ENCODE measurements around the gene TRMT11. TPM values are rescaled to one million over a fixed set of nuclear protein-coding genes. Genes with fewer than 3 reads are reported as not detected.
A peak's percentile ranks its signal among the peaks of the same experiment; 100 is the strongest.

The TRMT11 gene
- total and polyA plus RNA-seq, 2 donors from 2014 or later: 10.6 to 25.1 TPM

GRCh38 chr6:125951323-125951722 lies 35.0 kb upstream of the TRMT11 start:
- Histone ChIP-seq H3K4me3 (ENCODE audit: low read length in 3 of 3) (no peak overlapping the region), H3K4me1 (ENCODE audit: control insufficient read depth in 2 of 3, insufficient read depth in 2 of 3, low read depth in 1 of 3, low read length in 3 of 3) (peaks cover 0 to 4% (median 0%) of the 10 kb centered on the region in 3 donors), H3K36me3 (ENCODE audit: control insufficient read depth in 2 of 3, insufficient read depth in 3 of 3, low read length in 3 of 3) (no peaks in the 10 kb centered on the region), H3K27me3 (ENCODE audit: control insufficient read depth, insufficient read depth, low read length) (no peaks in the 10 kb centered on the region), H3K9ac (ENCODE audit: low read length in 3 of 3) (no peak overlapping the region), H3K27ac (ENCODE audit: low read depth in 2 of 2, low read length in 2 of 2) (no peak overlapping the region), H3K9me3 (ENCODE audit: control insufficient read depth in 2 of 3, insufficient read depth in 1 of 3, low read length in 3 of 3) (no peaks in the 10 kb centered on the region)
- intact Hi-C loops (cut with DNase I): no loop called here
- no peak for TF ChIP-seq CTCF (IDR thresholded peaks at IDR 0.05; ENCODE audit: borderline replicate concordance, extremely low read depth, insufficient read depth)
- DNase-seq (no peak), FAIRE-seq (no peak)

GRCh38 chr6:125952764-125953501 lies 33.4 kb upstream of the TRMT11 start:
- H3K27me3 ChIP-seq (ENCODE audit: control insufficient read depth, insufficient read depth, low read length): no peaks in the 10 kb centered on the region
- TF ChIP-seq CTCF (IDR thresholded peaks at IDR 0.05; ENCODE audit: borderline replicate concordance, extremely low read depth, insufficient read depth): peak; percentile 14
- H3K4me3 ChIP-seq (ENCODE audit: low read length in 3 of 3): no peak overlapping the region
- H3K27ac ChIP-seq (ENCODE audit: low read depth in 2 of 2, low read length in 2 of 2): no peak overlapping the region
- no peaks in the 10 kb centered on the region for H3K36me3 ChIP-seq (ENCODE audit: control insufficient read depth in 2 of 3, insufficient read depth in 3 of 3, low read length in 3 of 3)
- no peaks in the 10 kb centered on the region for H3K9me3 ChIP-seq (ENCODE audit: control insufficient read depth in 2 of 3, insufficient read depth in 1 of 3, low read length in 3 of 3)
- DNase-seq: peak in 3 of 5 donors; percentile 9 to 45 (median 14)
- intact Hi-C loops (cut with DNase I): no loop called here
- H3K4me1 ChIP-seq (ENCODE audit: control insufficient read depth in 2 of 3, insufficient read depth in 2 of 3, low read depth in 1 of 3, low read length in 3 of 3): peaks cover 0 to 6% (median 1%) of the 10 kb centered on the region in 3 donors
- no peak overlapping the region for H3K9ac ChIP-seq (ENCODE audit: low read length in 3 of 3)
- FAIRE-seq: no peak

GRCh38 chr6:125953502-125953875 lies 32.9 kb upstream of the TRMT11 start:
- Histone ChIP-seq H3K27ac (ENCODE audit: low read depth in 2 of 2, low read length in 2 of 2) (no peak overlapping the region), H3K4me1 (ENCODE audit: control insufficient read depth in 2 of 3, insufficient read depth in 2 of 3, low read depth in 1 of 3, low read length in 3 of 3) (peaks cover 3 to 11% (median 7%) of the 10 kb centered on the region in 3 donors), H3K27me3 (ENCODE audit: control insufficient read depth, insufficient read depth, low read length) (no peaks in the 10 kb centered on the region), H3K9ac (ENCODE audit: low read length in 3 of 3) (no peak overlapping the region), H3K4me3 (ENCODE audit: low read length in 3 of 3) (no peak overlapping the region), H3K9me3 (ENCODE audit: control insufficient read depth in 2 of 3, insufficient read depth in 1 of 3, low read length in 3 of 3) (no peaks in the 10 kb centered on the region), H3K36me3 (ENCODE audit: control insufficient read depth in 2 of 3, insufficient read depth in 3 of 3, low read length in 3 of 3) (no peaks in the 10 kb centered on the region)
- intact Hi-C loops (cut with DNase I): no loop called here
- FAIRE-seq: no peak
- TF ChIP-seq CTCF (IDR thresholded peaks at IDR 0.05; ENCODE audit: borderline replicate concordance, extremely low read depth, insufficient read depth): no peak
- DNase-seq: peak; percentile 34 to 75 (median 55)
